HG03103 (cell line): Measurements from ENCODE around the gene TBC1D25.
"Not testable (repeated sequence)": the region's sequence is repeated elsewhere in the genome, so short reads cannot be mapped to it uniquely, and the experiment has no call there.

ENCODE experiments used
- ATAC-seq: cut with Tn5 transposase; IDR thresholded peaks from one replicate; pipeline ENCODE4 v1.9.1; 2021; ENCODE audit warnings: low read depth; ENCODE audit not compliant: unreplicated experiment

Gene TBC1D25

GRCh38 chrX:48555731-48556325 lies 16.3 kb downstream of the TBC1D25 start:
- not testable (repeated sequence) for ATAC-seq

- ATAC-seq, result no peak
Measured at GRCh38 chrX:48558271-48558670, 18.8 kb downstream of the TBC1D25 start.

- ATAC-seq, result no peak
Measured at GRCh38 chrX:48559636-48560035, 20.1 kb downstream of the TBC1D25 start.

GRCh38 chrX:48560056-48560455 lies 20.5 kb downstream of the TBC1D25 start:
- ATAC-seq, result no peak

- ATAC-seq, result no peak
Measured at GRCh38 chrX:48560681-48561080, 21.2 kb downstream of the TBC1D25 start.

GRCh38 chrX:48569958-48570357 lies 30.4 kb downstream of the TBC1D25 start:
- no peak for ATAC-seq

- no peak for ATAC-seq
Measured at GRCh38 chrX:48573690-48574269, 34.3 kb downstream of the TBC1D25 start.

- no peak for ATAC-seq
Measured at GRCh38 chrX:48574270-48575266, 35.1 kb downstream of the TBC1D25 start, which contains the start of gene RBM3. Gene RBM3, plus strand, starts transcription at chrX:48574484. Its CDS starts 697 bp downstream, at chrX:48575181.

GRCh38 chrX:48575642-48576041 lies 36.1 kb downstream of the TBC1D25 start:
- no peak for ATAC-seq

GRCh38 chrX:48576108-48576507 lies 36.6 kb downstream of the TBC1D25 start:
- ATAC-seq, result no peak

- ATAC-seq, result no peak
Measured at GRCh38 chrX:48578661-48579128, 39.2 kb downstream of the TBC1D25 start.

GRCh38 chrX:48579259-48579658 lies 39.7 kb downstream of the TBC1D25 start:
- no peak for ATAC-seq

GRCh38 chrX:48580662-48581061 lies 41.1 kb downstream of the TBC1D25 start:
- ATAC-seq, result no peak

GRCh38 chrX:48584698-48585097 lies 45.2 kb downstream of the TBC1D25 start:
- ATAC-seq, result no peak

GRCh38 chrX:48589482-48590162 lies 50.1 kb downstream of the TBC1D25 start:
- no peak for ATAC-seq

- ATAC-seq, result no peak
Measured at GRCh38 chrX:48590203-48591103, 50.9 kb downstream of the TBC1D25 start.

- no peak for ATAC-seq
Measured at GRCh38 chrX:48591255-48591791, 51.8 kb downstream of the TBC1D25 start.

- ATAC-seq, result no peak
Measured at GRCh38 chrX:48592971-48593370, 53.5 kb downstream of the TBC1D25 start.

GRCh38 chrX:48595929-48596328 lies 56.4 kb downstream of the TBC1D25 start:
- no peak for ATAC-seq
